PC-3 (cell line): ENCODE measurements around the gene POR. TPM values are rescaled to one million over a fixed set of nuclear protein-coding genes. Genes with fewer than 3 reads are reported as not detected.

Experiments used
- ATAC-seq: fragments of 200-7000 bp; cut with Tn5 transposase; 2 replicates; pipeline ENCODE4 v1.9.1; 2020; ENCODE audit warnings: mild to moderate bottlenecking, moderate library complexity
- BruUV-seq: library from RNA; stranded (reverse); fragments of 400-500 nt; replicated peaks from 2 replicates; lab custom pipeline; 2021; lab: Mats Ljungman, UMichigan
- CTCF ChIA-PET: fragments of 300-600 bp; sonication (Branson Sonifier 250); formaldehyde crosslinking; loops from one replicate; lab custom pipeline; 2022; ENCODE audit warnings: antibody characterized with exemption; lab: Charles Lee
- POLR2A ChIA-PET: fragments of 300-600 bp; sonication (Branson Sonifier 250); formaldehyde crosslinking; loops from one replicate; lab custom pipeline; 2022; ENCODE audit warnings: antibody characterized with exemption; ENCODE audit not compliant: unreplicated experiment; lab: Charles Lee
- DNase-seq: peaks from one replicate; pipeline ENCODE4 v3.0.0-alpha.2; 2015
- H2AFZ ChIP-seq: fragments of 300-600 bp; sonication (generic); 2 replicates; pipeline ENCODE4 v1.6.0; 2016; ENCODE audit warnings: antibody characterized with exemption, low read length
- H3F3A ChIP-seq: fragments of 300-600 bp; sonication (generic); one replicate; pipeline ENCODE4 v1.6.0; 2017; ENCODE audit warnings: antibody characterized with exemption, low read length, control low read depth, mild to moderate bottlenecking; ENCODE audit not compliant: unreplicated experiment
- H3K27ac ChIP-seq: fragments of 300-600 bp; sonication (generic); 2 replicates; pipeline ENCODE4 v1.5.1; 2016; ENCODE audit warnings: mild to moderate bottlenecking, low read length
- H3K27me3 ChIP-seq: fragments of 300-600 bp; sonication (generic); 2 replicates; pipeline ENCODE4 v1.6.1; 2016; ENCODE audit warnings: low read length, mixed read lengths
- H3K36me3 ChIP-seq: fragments of 300-600 bp; sonication (generic); 2 replicates; pipeline ENCODE4 v1.6.1; 2016; ENCODE audit warnings: low read depth, mixed run types, low read length, mixed read lengths
- H3K4me1 ChIP-seq: fragments of 300-600 bp; sonication (generic); 2 replicates; pipeline ENCODE4 v1.5.1; 2016; ENCODE audit warnings: low read length; ENCODE audit not compliant: insufficient read depth
- H3K4me2 ChIP-seq: fragments of 300-600 bp; sonication (generic); 2 replicates; pipeline ENCODE4 v1.6.0; 2016; ENCODE audit warnings: low read length
- H3K4me3 ChIP-seq: fragments of 300-600 bp; sonication (generic); 2 replicates; pipeline ENCODE4 v1.5.1; 2016; ENCODE audit warnings: mild to moderate bottlenecking, low read length, mixed read lengths
- H3K79me2 ChIP-seq: fragments of 300-600 bp; sonication (generic); 2 replicates; pipeline ENCODE4 v1.6.1; 2017; ENCODE audit warnings: low read length, mixed read lengths
- H3K9ac ChIP-seq: fragments of 300-600 bp; sonication (generic); 2 replicates; pipeline ENCODE4 v1.6.0; 2016; ENCODE audit warnings: mild to moderate bottlenecking, low read length
- H3K9me2 ChIP-seq: fragments of 300-600 bp; sonication (generic); replicated peaks from 2 replicates; pipeline ENCODE4 v1.6.1; 2016; ENCODE audit warnings: mixed run types, low read length, mixed read lengths
- H3K9me3 ChIP-seq: fragments of 300-600 bp; sonication (generic); 2 replicates; pipeline ENCODE4 v1.6.1; 2016; ENCODE audit warnings: low read length, mixed read lengths
- H4K20me1 ChIP-seq: fragments of 300-600 bp; sonication (generic); 2 replicates; pipeline ENCODE4 v1.6.1; 2016; ENCODE audit warnings: low read length, mixed read lengths
- EZH2 ChIP-seq: fragments of 300-600 bp; sonication (generic); IDR thresholded peaks from one replicate; pipeline ENCODE4 v1.6.1; 2017; ENCODE audit warnings: antibody characterized with exemption, mild to moderate bottlenecking, low read length; ENCODE audit not compliant: unreplicated experiment
- EZH2phosphoT487 ChIP-seq: fragments of 300-600 bp; sonication (generic); IDR thresholded peaks from 2 replicates; pipeline ENCODE4 v1.6.1; 2018; ENCODE audit warnings: mild to moderate bottlenecking, antibody characterized with exemption, low read length, borderline replicate concordance
- intact Hi-C: fragments of 100-400 bp; cut with micrococcal nuclease; formaldehyde crosslinking; loops from 2 replicates; pipeline ENCODE4 v1.9.0; 2023
- total RNA-seq: library from RNA; depleted of rRNA; stranded (reverse); fragments of >200 nt; gene quantifications from 2 replicates; pipeline ENCODE4 v1.2.3, GENCODE V29; 2014
- TF ChIP-seq, protein P1 (sequence below): fragments of 300-600 bp; sonication (generic); conservative IDR thresholded peaks from 2 replicates; pipeline ENCODE4 v1.5.1; 2017; ENCODE audit warnings: antibody characterized with exemption, low read depth, mild to moderate bottlenecking, low read length

Gene POR
- total RNA-seq, 1 experiment from 2014 or later = 112 TPM

- ChIA-PET CTCF (no interaction called here), POLR2A (no interaction called here)
- H3K9ac ChIP-seq = no peak overlapping the region
- no peaks in the 10 kb centered on the region for H3F3A ChIP-seq
- no peaks in the 10 kb centered on the region for H3K9me3 ChIP-seq
- H4K20me1 ChIP-seq = no peaks in the 10 kb centered on the region
- ATAC-seq = no peak
- no peaks in the 10 kb centered on the region for H3K79me2 ChIP-seq
- intact Hi-C loops = no loop called here
- no TSS peak for BruUV-seq
- no peaks in the 10 kb centered on the region for H3K9me2 ChIP-seq
- H3K4me2 ChIP-seq = no peak overlapping the region
- no peaks in the 10 kb centered on the region for H3K27me3 ChIP-seq
- no peak overlapping the region for H2AFZ ChIP-seq
- no peak overlapping the region for H3K4me3 ChIP-seq
- no peaks in the 10 kb centered on the region for H3K36me3 ChIP-seq
- DNase-seq = no peak
- TF ChIP-seq EZH2 (no peak), EZH2phosphoT487 (no peak)
- TF ChIP-seq, protein P1, sequence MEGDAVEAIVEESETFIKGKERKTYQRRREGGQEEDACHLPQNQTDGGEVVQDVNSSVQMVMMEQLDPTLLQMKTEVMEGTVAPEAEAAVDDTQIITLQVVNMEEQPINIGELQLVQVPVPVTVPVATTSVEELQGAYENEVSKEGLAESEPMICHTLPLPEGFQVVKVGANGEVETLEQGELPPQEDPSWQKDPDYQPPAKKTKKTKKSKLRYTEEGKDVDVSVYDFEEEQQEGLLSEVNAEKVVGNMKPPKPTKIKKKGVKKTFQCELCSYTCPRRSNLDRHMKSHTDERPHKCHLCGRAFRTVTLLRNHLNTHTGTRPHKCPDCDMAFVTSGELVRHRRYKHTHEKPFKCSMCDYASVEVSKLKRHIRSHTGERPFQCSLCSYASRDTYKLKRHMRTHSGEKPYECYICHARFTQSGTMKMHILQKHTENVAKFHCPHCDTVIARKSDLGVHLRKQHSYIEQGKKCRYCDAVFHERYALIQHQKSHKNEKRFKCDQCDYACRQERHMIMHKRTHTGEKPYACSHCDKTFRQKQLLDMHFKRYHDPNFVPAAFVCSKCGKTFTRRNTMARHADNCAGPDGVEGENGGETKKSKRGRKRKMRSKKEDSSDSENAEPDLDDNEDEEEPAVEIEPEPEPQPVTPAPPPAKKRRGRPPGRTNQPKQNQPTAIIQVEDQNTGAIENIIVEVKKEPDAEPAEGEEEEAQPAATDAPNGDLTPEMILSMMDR = no peak
- no peak overlapping the region for H3K27ac ChIP-seq
- no peaks in the 10 kb centered on the region for H3K4me1 ChIP-seq
Measured at GRCh38 chr7:75982306-75983064, 67.5 kb downstream of the POR start.

- TF ChIP-seq EZH2phosphoT487 = no peak
- no peak for TF ChIP-seq EZH2
- TF ChIP-seq, protein P1 = no peak
- Histone ChIP-seq H3K4me3 (no peak overlapping the region), H3K9me2 (no peaks in the 10 kb centered on the region), H2AFZ (no peak overlapping the region), H3F3A (no peaks in the 10 kb centered on the region), H3K4me1 (no peaks in the 10 kb centered on the region), H3K27ac (no peak overlapping the region), H3K36me3 (no peaks in the 10 kb centered on the region), H3K27me3 (no peaks in the 10 kb centered on the region), H4K20me1 (no peaks in the 10 kb centered on the region), H3K4me2 (no peak overlapping the region), H3K9me3 (no peaks in the 10 kb centered on the region), H3K9ac (no peak overlapping the region), H3K79me2 (no peaks in the 10 kb centered on the region)
- POLR2A ChIA-PET = no interaction called here
- BruUV-seq = no TSS peak
- no peak for ATAC-seq
- CTCF ChIA-PET = no interaction called here
- intact Hi-C loops = no loop called here
- no peak for DNase-seq
Measured at GRCh38 chr7:75983471-75984129, 68.6 kb downstream of the POR start.
